Measurements from ENCODE around the gene SH3BP2.

Gene SH3BP2, protein sequence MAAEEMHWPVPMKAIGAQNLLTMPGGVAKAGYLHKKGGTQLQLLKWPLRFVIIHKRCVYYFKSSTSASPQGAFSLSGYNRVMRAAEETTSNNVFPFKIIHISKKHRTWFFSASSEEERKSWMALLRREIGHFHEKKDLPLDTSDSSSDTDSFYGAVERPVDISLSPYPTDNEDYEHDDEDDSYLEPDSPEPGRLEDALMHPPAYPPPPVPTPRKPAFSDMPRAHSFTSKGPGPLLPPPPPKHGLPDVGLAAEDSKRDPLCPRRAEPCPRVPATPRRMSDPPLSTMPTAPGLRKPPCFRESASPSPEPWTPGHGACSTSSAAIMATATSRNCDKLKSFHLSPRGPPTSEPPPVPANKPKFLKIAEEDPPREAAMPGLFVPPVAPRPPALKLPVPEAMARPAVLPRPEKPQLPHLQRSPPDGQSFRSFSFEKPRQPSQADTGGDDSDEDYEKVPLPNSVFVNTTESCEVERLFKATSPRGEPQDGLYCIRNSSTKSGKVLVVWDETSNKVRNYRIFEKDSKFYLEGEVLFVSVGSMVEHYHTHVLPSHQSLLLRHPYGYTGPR

GRCh38 chr4:2792711-2793585 lies at the start of gene SH3BP2:
SH3BP2 (plus strand) TSS chr4:2793085; CDS start chr4:2820618, 27,533 bp downstream.
- peak; percentile 61 to 64 for DNase-seq

DNA sequence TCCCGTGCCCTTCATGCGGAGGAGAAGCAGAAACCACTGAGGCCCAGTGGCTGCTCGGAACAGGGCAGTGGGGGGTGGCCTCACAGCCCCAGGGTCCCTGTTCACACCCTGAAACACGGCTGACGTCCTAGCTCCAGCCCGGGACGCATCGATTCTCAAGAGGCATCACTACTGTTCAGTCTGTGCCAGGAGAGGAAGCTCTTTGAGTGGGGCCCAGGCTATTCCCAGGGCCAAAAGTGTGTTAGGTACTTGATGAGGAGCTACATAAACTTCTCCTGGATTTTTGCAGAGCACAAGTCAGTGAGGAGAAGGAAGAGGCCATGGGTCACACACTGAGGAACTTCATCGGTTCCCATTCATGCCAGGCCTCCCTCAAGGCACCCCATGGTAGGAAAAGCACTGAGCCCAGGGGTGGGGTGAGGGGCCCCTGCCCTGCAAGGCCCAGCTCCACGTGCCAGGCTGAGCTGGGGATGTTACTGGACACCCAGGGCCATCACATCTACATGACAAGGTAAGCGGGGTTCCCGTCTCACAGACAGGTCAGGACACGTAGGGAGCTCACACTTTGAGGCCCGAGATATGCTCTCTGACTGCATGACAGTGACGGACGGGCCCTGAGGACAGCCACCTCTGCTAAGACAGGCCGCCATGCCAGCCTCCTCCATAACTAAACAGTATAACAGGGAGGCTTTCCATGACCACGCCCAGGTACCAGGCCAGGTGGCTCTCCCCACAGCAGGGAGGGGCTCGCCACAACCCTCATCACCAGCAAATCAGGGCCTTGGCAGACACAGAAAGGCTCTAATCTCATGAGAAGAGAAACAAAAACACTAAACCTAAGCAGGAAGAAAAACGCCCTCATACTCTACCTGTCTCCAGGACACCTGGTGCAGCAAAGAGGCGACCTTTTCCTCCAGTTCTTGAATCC lies 49.1 kb upstream of the SH3BP2 start:
- DNase-seq = no peak

- no peak for DNase-seq
Measured at GRCh38 chr4:2744576-2745270, 48.2 kb upstream of the SH3BP2 start.

GRCh38 chr4:2745516-2745915 lies 47.4 kb upstream of the SH3BP2 start:
- DNase-seq = no peak

- peak; percentile 88 for DNase-seq
Measured at GRCh38 chr4:2745981-2746806, 46.7 kb upstream of the SH3BP2 start.

- DNase-seq = no peak
Measured at GRCh38 chr4:2746891-2747695, 45.8 kb upstream of the SH3BP2 start.

- no peak for DNase-seq
Measured at GRCh38 chr4:2750719-2751605, 41.9 kb upstream of the SH3BP2 start.

- DNase-seq = no peak
Measured at GRCh38 chr4:2753436-2753835, 39.4 kb upstream of the SH3BP2 start.

DNA sequence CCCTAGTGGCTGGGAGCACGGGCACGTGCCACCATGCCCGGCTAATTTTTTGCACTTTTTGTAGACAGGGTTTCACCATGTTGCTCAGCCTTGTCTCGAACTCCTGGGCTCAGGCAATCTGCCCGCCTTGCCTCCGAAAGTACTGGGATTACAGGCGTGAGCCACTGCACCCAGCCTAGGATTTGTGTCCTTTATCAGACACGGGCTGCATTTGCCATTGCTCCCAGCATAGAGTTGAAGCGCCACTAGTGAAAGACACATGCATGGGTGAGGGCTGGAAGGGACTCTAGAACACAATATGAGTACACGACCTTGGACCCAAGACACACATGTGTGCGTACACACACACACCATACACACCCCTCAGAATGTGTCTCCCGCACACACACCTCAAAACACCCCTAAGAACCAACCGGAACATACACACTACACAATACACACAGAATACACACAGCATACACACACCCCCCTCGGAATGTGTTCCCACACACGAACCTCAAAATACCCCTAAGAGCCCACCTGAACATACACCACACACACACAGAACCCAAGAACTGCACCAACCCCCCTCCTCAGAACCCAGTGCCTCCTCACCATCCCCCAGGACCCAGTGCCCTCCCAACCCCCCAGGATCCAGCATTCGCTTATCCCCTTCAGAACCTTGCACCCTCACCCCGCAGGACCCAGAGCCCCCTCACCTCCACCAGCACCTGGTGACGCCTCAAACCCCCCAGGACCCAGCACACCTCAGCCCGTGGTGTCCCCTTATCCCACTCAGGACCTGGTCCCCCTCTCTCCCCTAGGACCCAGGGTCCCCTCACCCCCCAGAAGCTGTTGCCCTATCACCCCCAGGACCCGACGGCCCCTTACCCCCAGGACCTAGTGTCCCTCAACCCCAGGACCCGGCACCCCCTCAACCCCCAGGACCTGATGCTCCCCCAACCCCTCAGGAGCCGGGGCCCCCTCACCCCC lies 37.8 kb upstream of the SH3BP2 start:
- DNase-seq = no peak

- peak; percentile 65 to 78 for DNase-seq
Measured at GRCh38 chr4:2755821-2756690, 36.8 kb upstream of the SH3BP2 start, which contains the start of gene TNIP2. TNIP2 (minus strand) TSS chr4:2756336; CDS start chr4:2756289, 47 bp downstream.

- no peak for DNase-seq
Measured at GRCh38 chr4:2756691-2757350, 36.1 kb upstream of the SH3BP2 start.

DNA sequence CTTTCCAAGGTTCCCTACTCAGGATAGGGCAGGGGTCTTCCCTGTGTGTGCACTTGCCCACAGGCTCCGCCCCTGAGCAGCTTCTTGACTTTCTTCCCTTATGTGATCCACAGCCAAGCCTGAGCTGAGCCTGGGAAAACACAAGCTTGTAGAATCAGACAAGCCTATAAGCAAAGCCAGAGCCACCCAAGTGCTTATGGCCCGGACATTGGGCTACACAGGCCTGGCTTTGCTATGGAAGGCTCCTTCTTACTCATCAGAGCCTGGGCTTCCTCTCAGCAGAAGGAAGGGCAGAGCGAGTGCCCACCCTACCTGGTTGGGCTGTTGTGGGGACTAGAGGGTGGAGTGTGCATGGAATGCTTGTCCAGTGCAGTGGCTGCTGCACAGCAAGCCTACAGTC lies 35.5 kb upstream of the SH3BP2 start:
- DNase-seq = no peak

DNA sequence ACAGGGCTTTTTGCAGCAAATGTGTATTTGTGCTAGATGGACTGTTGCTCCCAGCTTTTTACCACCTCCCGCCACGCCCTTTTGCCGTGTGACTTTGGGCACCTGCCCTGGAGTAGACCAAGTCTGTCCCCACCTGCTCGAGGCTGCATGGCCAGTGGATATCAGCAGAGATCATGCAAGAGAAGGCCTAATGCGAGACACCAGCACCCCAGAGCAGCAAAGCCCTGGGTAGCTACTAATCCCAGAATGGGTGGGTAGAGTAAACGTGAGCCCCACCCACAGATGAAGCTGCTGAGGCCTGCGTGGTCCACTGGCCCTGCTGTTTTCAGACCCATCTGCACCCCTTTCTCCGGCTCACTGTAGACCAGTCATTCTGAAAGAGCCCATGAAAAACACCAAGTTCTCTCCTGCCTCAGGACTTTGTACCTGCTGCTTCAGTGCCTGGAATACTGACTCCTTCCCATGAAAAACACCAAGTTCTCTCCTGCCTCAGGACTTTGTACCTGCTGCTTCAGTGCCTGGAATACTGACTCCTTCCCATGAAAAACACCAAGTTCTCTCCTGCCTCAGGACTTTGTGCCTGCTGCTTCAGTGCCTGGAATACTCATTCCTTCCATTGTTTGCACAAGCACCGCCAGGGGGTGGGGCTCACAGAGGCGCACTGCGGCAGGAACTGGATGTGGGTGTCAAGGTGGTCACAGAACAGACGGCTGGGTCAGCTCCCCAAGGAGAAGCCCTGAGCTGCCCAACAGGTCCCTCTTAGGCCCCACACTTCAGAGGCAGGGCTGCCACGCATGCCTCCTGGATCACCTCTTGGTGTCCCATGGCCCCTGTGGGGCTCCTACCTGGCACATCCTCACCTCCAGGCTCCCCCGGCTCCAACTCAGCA lies 31.6 kb upstream of the SH3BP2 start:
- no peak for DNase-seq

DNA sequence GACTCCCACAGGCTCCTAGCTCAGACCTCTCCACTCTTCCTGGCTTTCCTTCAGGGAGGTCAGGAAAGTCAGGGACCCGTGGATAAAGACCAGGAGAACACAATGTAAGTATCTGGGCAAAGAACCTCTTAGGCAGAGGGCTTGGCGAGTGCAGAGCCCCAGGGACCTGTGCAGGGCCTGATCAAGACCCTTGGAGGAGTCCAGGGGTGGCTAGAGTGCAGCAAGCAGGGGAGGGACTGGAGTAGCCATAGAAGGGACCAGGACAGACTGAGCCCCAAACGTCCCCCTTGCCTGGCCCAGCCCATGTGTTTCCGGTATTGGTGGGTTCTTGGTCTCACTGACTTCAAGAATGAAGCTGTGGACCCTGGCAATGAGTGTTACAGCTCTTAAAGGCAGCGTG lies 30.8 kb upstream of the SH3BP2 start:
- no peak for DNase-seq

All from stimulated activated CD4-positive, alpha-beta T cell treated with anti-CD3 and anti-CD28 coated beads, Interleukin-2, amount 100 ng/mL, for 48 hours (primary cell).